ENCODE results near the gene CCDC188. TPM values are rescaled to one million over a fixed set of nuclear protein-coding genes. Genes with fewer than 3 reads are reported as not detected.

Gene CCDC188
- total RNA-seq, 2 experiments from 2014 or later: not detected

- Histone ChIP-seq H3K9me2 (ENCODE audit: insufficient read depth, low read length) (no peaks in the 10 kb centered on the region), H3K4me2 (ENCODE audit: low read length) (peak overlapping the region; percentile 28; the same call in 1 of the 2 replicates), H2AFZ (ENCODE audit: low read length) (no peak overlapping the region), H3K36me3 (ENCODE audit: insufficient read depth, low read length) (no peaks in the 10 kb centered on the region), H3K4me3 (ENCODE audit: low read depth, low read length, poor library complexity, severe bottlenecking) (no peak overlapping the region), H3K79me2 (ENCODE audit: insufficient read depth, low read depth, low read length) (no peaks in the 10 kb centered on the region), H3K9me3 (ENCODE audit: low read length) (no peaks in the 10 kb centered on the region), H3K27ac (ENCODE audit: low read depth, low read length, poor library complexity, severe bottlenecking) (no peak overlapping the region), H3K4me1 (ENCODE audit: insufficient read depth, low read length, poor library complexity, severe bottlenecking) (peaks cover 12% of the 10 kb centered on the region), H4K20me1 (ENCODE audit: insufficient read depth, low read length) (no peaks in the 10 kb centered on the region)
- TF ChIP-seq CTCF (conservative IDR thresholded peaks at IDR 0.05; ENCODE audit: low read length) (no peak), EZH2phosphoT487 (IDR thresholded peaks at IDR 0.05; ENCODE audit: borderline replicate concordance, low read depth, low read length) (no peak)
- POLR2A ChIA-PET: no interaction called here
- DNase-seq (ENCODE audit: low spot score): no peak
- intact Hi-C loops (cut with micrococcal nuclease; ENCODE audit: unreplicated experiment): no loop called here
- CTCF ChIA-PET (ENCODE audit: unreplicated experiment): no interaction called here
- no TSS peak for BruUV-seq (replicated peaks)
These were observed 15.6 kb downstream of the CCDC188 start for GRCh38 chr22:20135265-20135664.

DNA sequence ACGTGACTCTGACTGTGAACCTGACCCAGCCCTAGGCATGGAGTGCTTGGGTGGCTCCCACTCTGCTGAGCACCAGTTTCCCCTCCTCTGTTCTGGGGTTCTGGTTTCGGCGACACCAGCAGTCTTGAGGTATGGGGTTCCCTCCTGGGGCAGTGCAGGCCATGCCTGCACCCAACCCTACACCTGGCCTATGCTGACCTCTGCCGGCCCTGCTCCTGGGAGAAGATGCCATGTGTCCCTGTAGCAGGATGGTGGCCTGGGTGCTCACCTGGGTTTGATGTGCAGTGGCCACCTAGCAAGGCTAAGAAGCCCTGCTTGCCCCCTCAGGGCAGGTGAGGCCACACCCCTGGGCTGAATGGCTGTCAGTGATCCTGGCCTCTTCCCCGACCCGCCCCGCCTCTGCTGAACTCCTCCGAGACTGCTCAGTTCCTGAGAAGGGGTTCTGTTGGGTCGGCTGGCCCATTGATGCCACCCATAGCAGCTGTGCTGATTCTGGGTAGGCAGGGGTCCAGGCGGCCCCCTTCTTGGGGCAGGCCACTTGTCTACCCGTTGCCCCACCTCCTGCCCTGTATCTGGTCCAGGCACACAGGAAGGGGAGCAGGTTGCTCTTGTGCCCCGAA is 16.8 kb downstream of the CCDC188 start:
- DNase-seq (ENCODE audit: low spot score): no peak
- Histone ChIP-seq H3K4me1 (ENCODE audit: insufficient read depth, low read length, poor library complexity, severe bottlenecking) (peaks cover 16% of the 10 kb centered on the region), H3K36me3 (ENCODE audit: insufficient read depth, low read length) (no peaks in the 10 kb centered on the region), H3K27ac (ENCODE audit: low read depth, low read length, poor library complexity, severe bottlenecking) (no peak overlapping the region), H3K4me2 (ENCODE audit: low read length) (no peak overlapping the region), H3K79me2 (ENCODE audit: insufficient read depth, low read depth, low read length) (no peaks in the 10 kb centered on the region), H3K9me2 (ENCODE audit: insufficient read depth, low read length) (no peaks in the 10 kb centered on the region), H3K4me3 (ENCODE audit: low read depth, low read length, poor library complexity, severe bottlenecking) (no peak overlapping the region), H2AFZ (ENCODE audit: low read length) (no peak overlapping the region), H4K20me1 (ENCODE audit: insufficient read depth, low read length) (no peaks in the 10 kb centered on the region), H3K9me3 (ENCODE audit: low read length) (no peaks in the 10 kb centered on the region)
- BruUV-seq (replicated peaks): no TSS peak
- TF ChIP-seq EZH2phosphoT487 (IDR thresholded peaks at IDR 0.05; ENCODE audit: borderline replicate concordance, low read depth, low read length): 0 out of 2 replicates have a peak, but pooled peaks have one; percentile 27
- TF ChIP-seq CTCF (conservative IDR thresholded peaks at IDR 0.05; ENCODE audit: low read length): no peak
- ChIA-PET CTCF (ENCODE audit: unreplicated experiment) (no interaction called here), POLR2A (no interaction called here)
- intact Hi-C loops (cut with micrococcal nuclease; ENCODE audit: unreplicated experiment): no loop called here

DNA sequence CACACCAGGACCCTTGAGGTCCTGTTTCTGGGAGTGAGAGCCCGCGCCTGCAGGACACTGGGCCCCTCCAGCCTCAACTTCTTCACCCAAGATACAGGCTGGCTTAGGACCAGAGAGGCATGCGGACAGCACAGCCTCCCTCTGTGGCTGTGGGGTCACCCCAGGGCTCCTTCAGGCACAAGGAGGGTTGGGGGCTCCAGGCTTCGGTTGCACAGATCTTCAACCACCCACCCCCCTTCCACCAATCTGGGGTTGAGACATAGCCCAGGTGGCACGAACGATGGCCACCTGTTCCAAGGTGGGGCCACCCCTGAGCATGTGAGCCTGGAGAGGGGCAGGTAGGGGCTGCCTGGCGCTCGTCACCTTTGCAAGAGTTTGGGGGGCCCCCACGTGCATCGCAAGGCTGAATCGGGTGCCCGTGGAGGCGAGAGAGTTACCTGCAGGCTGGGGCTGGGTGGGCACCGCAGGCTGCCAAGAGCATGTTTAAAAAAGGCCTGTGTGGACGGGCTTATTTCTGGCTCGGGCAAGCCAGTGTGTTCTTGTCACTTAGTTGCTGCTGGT is 18.1 kb downstream of the CCDC188 start:
- POLR2A ChIA-PET: no interaction called here
- H3K79me2 ChIP-seq (ENCODE audit: insufficient read depth, low read depth, low read length): no peaks in the 10 kb centered on the region
- intact Hi-C loops (cut with micrococcal nuclease; ENCODE audit: unreplicated experiment): no loop called here
- CTCF ChIA-PET (ENCODE audit: unreplicated experiment): no interaction called here
- no peak overlapping the region for H3K27ac ChIP-seq (ENCODE audit: low read depth, low read length, poor library complexity, severe bottlenecking)
- H3K9me3 ChIP-seq (ENCODE audit: low read length): no peaks in the 10 kb centered on the region
- no peaks in the 10 kb centered on the region for H3K9me2 ChIP-seq (ENCODE audit: insufficient read depth, low read length)
- DNase-seq (ENCODE audit: low spot score): no peak
- no peak overlapping the region for H3K4me2 ChIP-seq (ENCODE audit: low read length)
- no peak for TF ChIP-seq CTCF (conservative IDR thresholded peaks at IDR 0.05; ENCODE audit: low read length)
- TF ChIP-seq EZH2phosphoT487 (IDR thresholded peaks at IDR 0.05; ENCODE audit: borderline replicate concordance, low read depth, low read length): no peak
- no peak overlapping the region for H2AFZ ChIP-seq (ENCODE audit: low read length)
- no TSS peak for BruUV-seq (replicated peaks)
- H3K36me3 ChIP-seq (ENCODE audit: insufficient read depth, low read length): peaks cover 11% of the 10 kb centered on the region
- peaks cover 4% of the 10 kb centered on the region; the same call in 1 of the 2 replicates for H4K20me1 ChIP-seq (ENCODE audit: insufficient read depth, low read length)
- H3K4me1 ChIP-seq (ENCODE audit: insufficient read depth, low read length, poor library complexity, severe bottlenecking): peaks cover 22% of the 10 kb centered on the region
- H3K4me3 ChIP-seq (ENCODE audit: low read depth, low read length, poor library complexity, severe bottlenecking): no peak overlapping the region

Measured in OCI-LY7 (cell line).